Measurements from ENCODE around the gene XPO4. TPM values are rescaled to one million over a fixed set of nuclear protein-coding genes. Genes with fewer than 3 reads are reported as not detected.

The XPO4 gene
- total and polyA plus RNA-seq, 2 of the 8 experiments (the other 6 are each of a cell fraction or from before 2014, with no cell fraction given), result 11.9 to 33.3 TPM

- TF ChIP-seq YY1 (IDR thresholded peaks at IDR 0.05; ENCODE audit: low read depth, low read length), result no peak
Observed at GRCh38 chr13:20826301-20826700, 76.2 kb downstream of the XPO4 start (continued).
